Caco-2 (cell line): ENCODE measurements around the gene HSPA4L. TPM values are rescaled to one million over a fixed set of nuclear protein-coding genes. Genes with fewer than 3 reads are reported as not detected.

ENCODE experiments used
- BruUV-seq: library from RNA; stranded (reverse); fragments of 400-500 nt; replicated peaks from 2 replicates; lab custom pipeline; 2021; lab: Mats Ljungman, UMichigan
- CTCF ChIA-PET: fragments of 300-600 bp; sonication (Branson Sonifier 250); formaldehyde crosslinking; loops from one replicate; lab custom pipeline; 2022; ENCODE audit warnings: antibody characterized with exemption; lab: Charles Lee
- POLR2A ChIA-PET: fragments of 300-600 bp; sonication (Branson Sonifier 250); formaldehyde crosslinking; loops from one replicate; lab custom pipeline; 2022; ENCODE audit warnings: antibody characterized with exemption; lab: Charles Lee
- DNase-seq, 2 experiments: peaks; one replicate each; pipeline versions ENCODE4 v3.0.0 to v3.0.0-alpha.2; 2020 to 2022
- H3K27me3 ChIP-seq: replicated peaks from 2 replicates; pipeline ENCODE4 v1.6.0; 2011; ENCODE audit warnings: low read length; ENCODE audit not compliant: control insufficient read depth, insufficient read depth
- H3K36me3 ChIP-seq: 2 replicates; pipeline ENCODE4 v1.5.1; 2011; ENCODE audit warnings: low read length; ENCODE audit not compliant: control insufficient read depth, insufficient read depth
- H3K4me1 ChIP-seq: fragments of 250-450 bp; sonication (Bioruptor Pico); 2 replicates; pipeline ENCODE4 v1.5.1; 2020; ENCODE audit warnings: mild to moderate bottlenecking
- H3K4me3 ChIP-seq: 2 replicates; pipeline ENCODE4 v1.5.1; 2011; ENCODE audit warnings: low read depth, mild to moderate bottlenecking, control low read depth, low read length
- H3K9me3 ChIP-seq: fragments of 250-450 bp; sonication (Bioruptor Pico); 2 replicates; pipeline ENCODE4 v1.5.1; 2020; ENCODE audit warnings: mild to moderate bottlenecking, moderate library complexity
- H3K27ac Mint-ChIP-seq: one replicate; pipeline ENCODE4 v1.8.0; 2022; ENCODE audit warnings: mixed read lengths; ENCODE audit not compliant: unreplicated experiment
- H3K27me3 Mint-ChIP-seq: one replicate; pipeline ENCODE4 v1.8.0; 2022; ENCODE audit warnings: mixed read lengths; ENCODE audit not compliant: insufficient read depth, unreplicated experiment
- H3K36me3 Mint-ChIP-seq: one replicate; pipeline ENCODE4 v1.8.0; 2022; ENCODE audit warnings: mild to moderate bottlenecking, mixed read lengths; ENCODE audit not compliant: insufficient read depth, unreplicated experiment
- H3K4me1 Mint-ChIP-seq: one replicate; pipeline ENCODE4 v1.8.0; 2022; ENCODE audit warnings: low read depth, mixed read lengths; ENCODE audit not compliant: unreplicated experiment
- H3K4me3 Mint-ChIP-seq: one replicate; pipeline ENCODE4 v1.8.0; 2022; ENCODE audit warnings: mild to moderate bottlenecking, moderate library complexity, mixed read lengths; ENCODE audit not compliant: unreplicated experiment
- H3K9me3 Mint-ChIP-seq: one replicate; pipeline ENCODE4 v1.8.0; 2022; ENCODE audit warnings: mixed read lengths; ENCODE audit not compliant: unreplicated experiment
- intact Hi-C: fragments of 100-400 bp; cut with micrococcal nuclease; formaldehyde crosslinking; loops from one replicate; pipeline ENCODE4 v1.10.0; 2022; ENCODE audit not compliant: unreplicated experiment
- total RNA-seq: library from RNA; stranded (reverse); gene quantifications from 2 replicates; pipeline ENCODE4 v1.2.3, GENCODE V29; 2022
- TF ChIP-seq, protein P1 (sequence below), 2 experiments: fragments of 200-600 bp in 1 of 2; IDR thresholded peaks; 1 replicate in 1 of 2; 2 replicates in 1 of 2; pipeline versions ENCODE4 v1.5.1 to v1.8.0; 2011 to 2022; ENCODE audit warnings: antibody characterized with exemption in 1 of 2, control low read depth in 1 of 2, inconsistent platforms in 1 of 2, low read depth in 1 of 2, low read length in 1 of 2, mild to moderate bottlenecking in 1 of 2, moderate library complexity in 1 of 2; ENCODE audit not compliant: insufficient read depth in 1 of 2, severe bottlenecking in 1 of 2, unreplicated experiment in 1 of 2

Gene HSPA4L
- total RNA-seq, 1 experiment from 2014 or later: 3.6 TPM

GRCh38 chr4:127829014-127829413, 46.9 kb downstream of the HSPA4L start:
- Mint-ChIP-seq H3K4me1 (no peaks in the 10 kb centered on the region), H3K4me3 (no peak overlapping the region), H3K27ac (no peak overlapping the region), H3K27me3 (no peaks in the 10 kb centered on the region), H3K36me3 (peaks cover 6% of the 10 kb centered on the region), H3K9me3 (no peaks in the 10 kb centered on the region)
- ChIA-PET POLR2A (no interaction called here), CTCF (no interaction called here)
- no peaks in the 10 kb centered on the region for H3K27me3 ChIP-seq
- intact Hi-C loops: no loop called here
- DNase-seq: no peak
- H3K9me3 ChIP-seq: no peaks in the 10 kb centered on the region
- TF ChIP-seq, protein P1, sequence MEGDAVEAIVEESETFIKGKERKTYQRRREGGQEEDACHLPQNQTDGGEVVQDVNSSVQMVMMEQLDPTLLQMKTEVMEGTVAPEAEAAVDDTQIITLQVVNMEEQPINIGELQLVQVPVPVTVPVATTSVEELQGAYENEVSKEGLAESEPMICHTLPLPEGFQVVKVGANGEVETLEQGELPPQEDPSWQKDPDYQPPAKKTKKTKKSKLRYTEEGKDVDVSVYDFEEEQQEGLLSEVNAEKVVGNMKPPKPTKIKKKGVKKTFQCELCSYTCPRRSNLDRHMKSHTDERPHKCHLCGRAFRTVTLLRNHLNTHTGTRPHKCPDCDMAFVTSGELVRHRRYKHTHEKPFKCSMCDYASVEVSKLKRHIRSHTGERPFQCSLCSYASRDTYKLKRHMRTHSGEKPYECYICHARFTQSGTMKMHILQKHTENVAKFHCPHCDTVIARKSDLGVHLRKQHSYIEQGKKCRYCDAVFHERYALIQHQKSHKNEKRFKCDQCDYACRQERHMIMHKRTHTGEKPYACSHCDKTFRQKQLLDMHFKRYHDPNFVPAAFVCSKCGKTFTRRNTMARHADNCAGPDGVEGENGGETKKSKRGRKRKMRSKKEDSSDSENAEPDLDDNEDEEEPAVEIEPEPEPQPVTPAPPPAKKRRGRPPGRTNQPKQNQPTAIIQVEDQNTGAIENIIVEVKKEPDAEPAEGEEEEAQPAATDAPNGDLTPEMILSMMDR (IDR thresholded peaks at IDR 0.05; ENCODE audit: insufficient read depth in 1 of 2, low read depth in 1 of 2, low read length in 1 of 2, severe bottlenecking in 1 of 2, unreplicated experiment in 1 of 2): no peak
- H3K4me3 ChIP-seq: no peak overlapping the region
- no peaks in the 10 kb centered on the region for H3K36me3 ChIP-seq
- H3K4me1 ChIP-seq: no peaks in the 10 kb centered on the region
- BruUV-seq: no TSS peak

DNA sequence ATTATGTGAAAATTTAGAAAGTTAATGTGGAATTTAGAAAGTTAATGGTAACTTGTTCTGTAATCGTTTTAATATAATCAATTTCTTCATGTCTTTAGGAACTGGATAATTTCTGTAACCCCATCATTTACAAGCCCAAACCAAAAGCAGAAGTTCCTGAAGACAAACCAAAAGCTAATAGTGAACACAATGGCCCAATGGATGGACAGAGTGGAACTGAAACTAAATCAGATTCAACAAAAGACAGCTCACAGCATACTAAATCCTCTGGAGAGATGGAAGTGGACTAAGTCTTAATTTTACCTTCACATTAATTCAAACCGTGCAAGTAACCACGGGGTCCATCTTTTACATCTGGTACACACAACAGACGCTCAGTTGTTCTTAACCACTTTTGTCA, 50.5 kb downstream of the HSPA4L start:
- intact Hi-C loops: no loop called here
- no peaks in the 10 kb centered on the region for H3K36me3 ChIP-seq
- CTCF ChIA-PET: no interaction called here
- no peak for DNase-seq
- H3K27ac Mint-ChIP-seq: no peak overlapping the region
- no peak overlapping the region for H3K4me3 ChIP-seq
- H3K4me1 Mint-ChIP-seq: no peaks in the 10 kb centered on the region
- H3K4me3 Mint-ChIP-seq: no peak overlapping the region
- H3K27me3 Mint-ChIP-seq: no peaks in the 10 kb centered on the region
- H3K9me3 ChIP-seq: no peaks in the 10 kb centered on the region
- peaks cover 6% of the 10 kb centered on the region for H3K36me3 Mint-ChIP-seq
- no peaks in the 10 kb centered on the region for H3K27me3 ChIP-seq
- TF ChIP-seq, protein P1 (IDR thresholded peaks at IDR 0.05; ENCODE audit: insufficient read depth in 1 of 2, low read depth in 1 of 2, low read length in 1 of 2, severe bottlenecking in 1 of 2, unreplicated experiment in 1 of 2): no peak
- no peaks in the 10 kb centered on the region for H3K9me3 Mint-ChIP-seq
- H3K4me1 ChIP-seq: no peaks in the 10 kb centered on the region
- POLR2A ChIA-PET: no interaction called here
- BruUV-seq: no TSS peak

GRCh38 chr4:127843704-127844600, 61.8 kb downstream of the HSPA4L start:
- no peaks in the 10 kb centered on the region for H3K36me3 ChIP-seq
- peaks cover 6% of the 10 kb centered on the region for H3K4me1 Mint-ChIP-seq
- ChIA-PET CTCF (no interaction called here), POLR2A (no interaction called here)
- H3K27ac Mint-ChIP-seq: no peak overlapping the region
- BruUV-seq: no TSS peak
- intact Hi-C loops: no loop called here
- no peaks in the 10 kb centered on the region for H3K27me3 ChIP-seq
- no peaks in the 10 kb centered on the region for H3K9me3 ChIP-seq
- no peak for DNase-seq
- H3K4me1 ChIP-seq: no peaks in the 10 kb centered on the region
- H3K27me3 Mint-ChIP-seq: no peaks in the 10 kb centered on the region
- H3K4me3 ChIP-seq: no peak overlapping the region
- peaks cover 19% of the 10 kb centered on the region for H3K36me3 Mint-ChIP-seq
- peaks cover 11% of the 10 kb centered on the region for H3K9me3 Mint-ChIP-seq
- H3K4me3 Mint-ChIP-seq: no peak overlapping the region
- TF ChIP-seq, protein P1 (IDR thresholded peaks at IDR 0.05; ENCODE audit: insufficient read depth in 1 of 2, low read depth in 1 of 2, low read length in 1 of 2, severe bottlenecking in 1 of 2, unreplicated experiment in 1 of 2): no peak
